Right atrium auricular region (tissue), 2 donors: ENCODE measurements around the gene ZNF483. TPM values are rescaled to one million over a fixed set of nuclear protein-coding genes. Genes with fewer than 3 reads are reported as not detected.
A peak's percentile ranks its signal among the peaks of the same experiment; 100 is the strongest.

Experiments used
- DNase-seq: peaks from one replicate; pipeline ENCODE4 v3.0.0-alpha.2; 2019; ENCODE audit warnings: low spot score
- H3K27ac ChIP-seq, 2 donors: fragments of 200-600 bp; sonication (generic); 1 replicate in 1 of 2; 2 replicates in 1 of 2; pipeline ENCODE4 v1.5.1; 2016 to 2019
- H3K27me3 ChIP-seq, 2 donors: fragments of 200-600 bp; sonication (generic); one replicate each; pipeline versions ENCODE4 v1.5.1 to v1.6.0; 2017 to 2019
- H3K36me3 ChIP-seq: fragments of 200-600 bp; sonication (generic); one replicate; pipeline ENCODE4 v1.5.1; 2016
- H3K4me1 ChIP-seq, 2 donors: fragments of 200-600 bp; sonication (generic); one replicate each; pipeline versions ENCODE4 v1.5.1 to v1.6.0; 2017 to 2019
- H3K4me3 ChIP-seq, 2 donors: fragments of 200-600 bp; sonication (generic); 1 replicate in 1 of 2; 2 replicates in 1 of 2; pipeline ENCODE4 v1.5.1; 2017 to 2019; ENCODE audit warnings: mild to moderate bottlenecking in 1 of 2, moderate library complexity in 1 of 2
- H3K9me3 ChIP-seq, 2 donors: fragments of 200-600 bp; sonication (generic); one replicate each; pipeline ENCODE4 v1.5.1; 2019
- total RNA-seq, 2 donors: library from RNA; depleted of rRNA; stranded (reverse); fragments of >200 nt; gene quantifications; one replicate each; pipeline ENCODE4 v1.1.0, GENCODE V29; 2016
- TF ChIP-seq, protein P1 (sequence below), 2 donors: fragments of 200-600 bp; sonication (generic); IDR thresholded peaks; one replicate each; pipeline ENCODE4 v1.5.1; 2019; ENCODE audit warnings: antibody characterized with exemption in 2 of 2

The ZNF483 gene
- total RNA-seq: 1 to 10 TPM; 5.5 to 6.9 TPM

DNA sequence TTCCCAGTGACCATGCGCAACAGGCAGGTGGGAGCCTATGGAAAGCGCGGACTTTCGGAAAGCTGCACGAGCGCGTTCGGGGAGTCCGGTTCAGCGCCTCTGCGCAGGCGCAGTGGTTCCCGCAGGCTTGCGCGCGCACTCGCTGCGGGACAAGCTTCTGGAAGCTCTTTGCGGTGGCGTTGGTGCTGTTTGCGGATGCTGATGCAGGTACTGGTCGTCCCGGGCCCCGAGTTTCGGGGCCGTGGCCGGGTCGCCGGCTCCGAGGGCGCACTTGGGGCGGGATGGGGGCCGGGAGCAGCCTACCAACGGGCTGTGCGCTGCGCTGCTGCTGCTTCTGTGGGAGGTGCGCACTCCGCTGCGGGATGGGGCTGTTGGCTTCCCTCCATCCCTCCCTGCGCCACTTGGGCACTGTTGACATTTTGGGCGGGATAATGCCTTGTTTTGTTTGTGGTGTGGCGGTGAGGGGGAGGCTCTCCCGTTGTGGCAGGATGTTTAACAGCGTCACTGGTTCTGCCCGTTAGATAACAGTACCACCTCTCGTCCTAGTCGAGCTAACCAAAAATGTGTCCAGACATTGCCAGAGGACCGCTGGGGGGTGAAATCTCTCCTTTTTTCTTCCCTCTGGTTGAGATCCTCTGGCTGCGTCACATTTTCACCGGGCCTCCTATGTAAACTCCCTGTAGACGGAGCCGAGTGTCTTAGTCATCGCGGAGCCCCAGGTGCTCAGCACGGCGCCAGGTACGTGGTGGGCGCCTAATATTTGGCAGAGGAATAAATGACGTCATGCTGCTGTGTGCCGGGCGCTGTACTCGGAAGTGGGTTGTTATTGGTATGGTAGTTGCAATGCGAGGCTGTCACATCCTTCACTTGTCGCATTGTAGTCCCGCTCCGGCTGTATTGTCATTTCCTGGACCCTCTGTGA, at the start of gene ZNF483:
ZNF483 (plus strand) TSS at position 124 of the 922 bp plus-strand sequence. CDS start 2,217 bp downstream, outside the sequence.
- Histone ChIP-seq H3K4me1 (peaks cover 0 to 16% of the 10 kb centered on the region in 2 donors), H3K36me3 (no peaks in the 10 kb centered on the region), H3K4me3 (peak within 1 kb of the TSS; percentile 64 to 97), H3K27ac (peak within 1 kb of the TSS; percentile 45 to 79), H3K9me3 (no peaks in the 10 kb centered on the region), H3K27me3 (no peaks in the 10 kb centered on the region)
- DNase-seq: peak; percentile 75
- TF ChIP-seq, protein P1, sequence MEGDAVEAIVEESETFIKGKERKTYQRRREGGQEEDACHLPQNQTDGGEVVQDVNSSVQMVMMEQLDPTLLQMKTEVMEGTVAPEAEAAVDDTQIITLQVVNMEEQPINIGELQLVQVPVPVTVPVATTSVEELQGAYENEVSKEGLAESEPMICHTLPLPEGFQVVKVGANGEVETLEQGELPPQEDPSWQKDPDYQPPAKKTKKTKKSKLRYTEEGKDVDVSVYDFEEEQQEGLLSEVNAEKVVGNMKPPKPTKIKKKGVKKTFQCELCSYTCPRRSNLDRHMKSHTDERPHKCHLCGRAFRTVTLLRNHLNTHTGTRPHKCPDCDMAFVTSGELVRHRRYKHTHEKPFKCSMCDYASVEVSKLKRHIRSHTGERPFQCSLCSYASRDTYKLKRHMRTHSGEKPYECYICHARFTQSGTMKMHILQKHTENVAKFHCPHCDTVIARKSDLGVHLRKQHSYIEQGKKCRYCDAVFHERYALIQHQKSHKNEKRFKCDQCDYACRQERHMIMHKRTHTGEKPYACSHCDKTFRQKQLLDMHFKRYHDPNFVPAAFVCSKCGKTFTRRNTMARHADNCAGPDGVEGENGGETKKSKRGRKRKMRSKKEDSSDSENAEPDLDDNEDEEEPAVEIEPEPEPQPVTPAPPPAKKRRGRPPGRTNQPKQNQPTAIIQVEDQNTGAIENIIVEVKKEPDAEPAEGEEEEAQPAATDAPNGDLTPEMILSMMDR (IDR thresholded peaks at IDR 0.05): no peak

DNA sequence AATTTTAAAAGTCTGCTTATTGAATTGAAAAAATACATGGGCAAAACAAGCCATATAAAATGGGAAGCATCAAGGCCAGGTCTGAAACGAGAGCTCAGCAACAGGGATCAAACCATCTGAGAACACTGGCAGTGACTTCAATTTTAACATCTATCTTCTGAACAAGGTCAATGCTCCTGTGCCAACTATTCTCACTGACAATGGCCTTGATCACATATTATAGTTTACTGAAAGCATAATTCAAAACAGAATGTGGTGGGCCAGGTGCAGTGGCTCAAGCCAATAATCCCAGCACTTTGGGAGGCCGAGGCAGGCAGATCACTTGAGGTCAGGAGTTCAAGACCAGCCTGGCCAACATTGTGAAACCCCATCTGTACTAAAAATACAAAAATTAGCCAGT, 49.8 kb upstream of the ZNF483 start:
- no peak overlapping the region for H3K4me3 ChIP-seq
- H3K27me3 ChIP-seq: no peaks in the 10 kb centered on the region
- TF ChIP-seq, protein P1 (IDR thresholded peaks at IDR 0.05): no peak
- no peaks in the 10 kb centered on the region for H3K36me3 ChIP-seq
- no peak overlapping the region for H3K27ac ChIP-seq
- H3K9me3 ChIP-seq: no peaks in the 10 kb centered on the region
- no peak for DNase-seq
- peaks cover 0 to 42% of the 10 kb centered on the region in 2 donors for H3K4me1 ChIP-seq

DNA sequence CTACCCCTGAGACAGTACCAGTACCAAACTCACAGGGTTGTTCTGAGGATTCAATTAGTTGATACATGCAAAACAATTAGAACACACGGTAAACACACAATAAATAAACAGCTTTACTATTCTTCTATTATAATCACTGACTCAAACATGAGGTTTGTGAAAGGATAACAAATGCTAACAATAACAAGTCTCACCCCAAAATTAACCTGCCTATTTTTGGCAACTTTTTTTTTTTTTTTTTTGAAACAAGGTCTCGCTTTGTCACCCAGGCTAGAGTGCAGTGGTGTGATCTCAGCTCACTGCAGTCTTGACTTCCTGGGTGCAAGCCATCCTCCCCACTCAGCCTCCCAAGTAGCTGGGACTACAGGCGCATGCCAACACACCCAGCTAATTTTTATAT, 47.3 kb upstream of the ZNF483 start:
- no peak overlapping the region for H3K4me3 ChIP-seq
- TF ChIP-seq, protein P1 (IDR thresholded peaks at IDR 0.05): no peak
- peaks cover 0 to 54% of the 10 kb centered on the region in 2 donors for H3K4me1 ChIP-seq
- no peak for DNase-seq
- H3K36me3 ChIP-seq: no peaks in the 10 kb centered on the region
- no peak overlapping the region for H3K27ac ChIP-seq
- no peaks in the 10 kb centered on the region for H3K27me3 ChIP-seq
- no peaks in the 10 kb centered on the region for H3K9me3 ChIP-seq

DNA sequence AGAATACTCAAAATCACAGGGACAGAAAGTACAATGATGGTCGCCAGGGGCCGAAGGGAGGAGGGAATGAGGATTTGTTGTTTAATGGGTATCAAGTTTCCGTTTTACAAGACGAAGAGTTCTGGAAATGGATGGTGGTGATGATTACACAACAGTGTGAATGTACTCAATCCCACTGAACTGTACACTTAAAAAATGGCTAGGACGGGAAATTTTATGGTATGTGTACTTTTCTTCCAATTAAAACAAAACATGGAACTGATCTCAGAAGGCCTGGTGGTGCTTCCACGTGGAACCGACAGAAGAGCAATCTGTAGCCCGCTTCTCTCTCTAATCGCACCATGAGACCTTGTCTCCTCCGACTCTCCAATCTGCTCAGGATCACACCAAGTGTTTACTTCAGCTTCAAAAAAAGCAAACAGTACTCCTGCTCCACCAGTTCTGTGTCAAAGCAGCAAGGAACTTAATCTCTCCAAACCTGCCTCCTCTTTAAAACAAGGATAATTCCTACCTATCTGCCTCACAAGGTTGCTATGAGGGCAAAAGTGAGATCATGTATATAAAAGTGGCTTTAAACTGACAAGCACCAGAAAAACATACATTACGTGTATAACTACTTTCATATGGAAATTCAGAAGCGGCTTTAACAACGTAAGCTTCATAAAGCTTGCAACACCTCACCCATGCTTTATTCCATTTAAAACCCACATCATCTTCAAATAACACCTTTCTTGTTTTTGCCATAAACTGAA, 42.9 kb upstream of the ZNF483 start:
- Histone ChIP-seq H3K27me3 (no peaks in the 10 kb centered on the region), H3K4me1 (peaks cover 0 to 41% of the 10 kb centered on the region in 2 donors)
- TF ChIP-seq, protein P1 (IDR thresholded peaks at IDR 0.05): no peak

DNA sequence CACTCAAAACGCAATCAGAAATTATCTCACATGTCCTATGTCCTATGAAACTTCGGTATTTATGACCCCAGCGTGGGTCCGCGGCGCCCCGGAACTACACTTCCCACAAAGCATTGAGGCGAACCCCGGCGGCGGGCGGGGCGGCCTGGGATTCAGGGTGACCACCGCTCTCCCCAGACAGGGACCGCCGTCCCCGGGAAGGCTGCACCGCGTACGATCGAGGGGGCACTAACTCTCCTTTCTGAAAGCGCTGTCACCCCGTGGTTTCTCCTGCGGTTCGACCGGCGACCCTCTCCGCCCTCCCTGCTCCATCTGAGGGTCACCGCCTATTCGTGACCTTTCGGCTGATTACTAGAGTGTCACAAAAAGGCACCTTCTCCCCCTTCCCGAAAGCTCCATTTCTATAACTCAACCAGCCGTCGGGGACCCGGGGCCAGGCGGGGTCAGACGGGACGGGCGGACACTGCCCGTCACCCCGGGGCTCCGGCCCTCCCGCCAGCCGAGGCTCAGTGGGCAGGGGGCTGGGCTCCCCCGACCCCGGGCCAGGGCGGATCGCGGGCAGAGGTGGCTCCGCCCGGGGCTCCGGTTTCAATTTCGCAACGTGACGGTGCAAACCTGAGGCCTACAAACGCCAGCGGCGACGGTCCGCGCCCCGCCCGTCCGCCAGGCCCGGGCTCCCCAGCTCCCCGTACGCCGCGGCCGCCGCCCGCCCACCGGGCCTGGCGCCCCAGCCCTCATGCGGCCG, 42.1 kb upstream of the ZNF483 start:
- peak overlapping the region; percentile 98 to 99 for H3K27ac ChIP-seq
- TF ChIP-seq, protein P1 (IDR thresholded peaks at IDR 0.05): no peak
- no peaks in the 10 kb centered on the region for H3K27me3 ChIP-seq
- peak; percentile 75 for DNase-seq
- H3K4me1 ChIP-seq: peaks cover 0 to 38% of the 10 kb centered on the region in 2 donors
- no peaks in the 10 kb centered on the region for H3K9me3 ChIP-seq
- H3K4me3 ChIP-seq: peak overlapping the region; percentile 83 to 98
- no peaks in the 10 kb centered on the region for H3K36me3 ChIP-seq

More for the DNA sequence above, 42.9 kb upstream of the ZNF483 start:
- Histone ChIP-seq H3K36me3 (no peaks in the 10 kb centered on the region), H3K4me3 (peak overlapping the region; percentile 83 to 98), H3K27ac (peak overlapping the region; percentile 98 to 99), H3K9me3 (no peaks in the 10 kb centered on the region)
- no peak for DNase-seq
